GM13976 (cell line): ENCODE results near the gene RDH5.
A peak's percentile ranks its signal among the peaks of the same experiment; 100 is the strongest.

Experiments used
- DNase-seq: peaks from one replicate; pipeline ENCODE4 v3.0.0; 2012; ENCODE audit warnings: low spot score
- CTCF ChIP-seq: IDR thresholded peaks from 2 replicates; pipeline ENCODE4 v1.5.1; 2012; ENCODE audit warnings: borderline replicate concordance, mild to moderate bottlenecking; ENCODE audit not compliant: insufficient read depth; ENCODE audit errors: extremely low read depth, missing control alignments, control extremely low read depth
- in situ Hi-C: fragments of 300-500 bp; cut with MboI; formaldehyde crosslinking; loops from one replicate; pipeline ENCODE4 v1.12.0; 2022; ENCODE audit warnings: low sequenced_read_pairs, mixed read lengths, inconsistent platforms; ENCODE audit not compliant: unreplicated experiment

RDH5 gene

GRCh38 chr12:55720071-55720564 lies at the start of gene RDH5:
Gene RDH5 (plus strand): TSS chr12:55720393. CDS start chr12:55721185, 792 bp downstream.
- TF ChIP-seq CTCF: no peak
- in situ Hi-C loops: no loop called here
- no peak for DNase-seq

GRCh38 chr12:55671746-55672145 lies 48.4 kb upstream of the RDH5 start:
- DNase-seq: no peak
- no peak for TF ChIP-seq CTCF
- in situ Hi-C loops: no loop called here

- no peak for TF ChIP-seq CTCF
- peak; percentile 73 for DNase-seq
- in situ Hi-C loops: no loop called here
Observed at GRCh38 chr12:55673638-55674037, 46.6 kb upstream of the RDH5 start.

GRCh38 chr12:55675666-55676065 lies 44.5 kb upstream of the RDH5 start:
- no peak for TF ChIP-seq CTCF
- in situ Hi-C loops: no loop called here
- DNase-seq: no peak

- no peak for TF ChIP-seq CTCF
- DNase-seq: no peak
- in situ Hi-C loops: no loop called here
Observed at GRCh38 chr12:55676707-55677106, 43.5 kb upstream of the RDH5 start.

- no peak for DNase-seq
- TF ChIP-seq CTCF: no peak
- in situ Hi-C loops: no loop called here
Observed at GRCh38 chr12:55679691-55680090, 40.5 kb upstream of the RDH5 start.
